ENCODE results near the gene CRLF1.

- TF ChIP-seq JUNB (IDR thresholded peaks at IDR 0.05) (no peak), POLR2A (IDR thresholded peaks at IDR 0.05; ENCODE audit: low read length) (no peak), POLR2AphosphoS2 (conservative IDR thresholded peaks at IDR 0.05; ENCODE audit: low read length) (no peak), HDAC2 (IDR thresholded peaks at IDR 0.05) (no peak), E2F6 (IDR thresholded peaks at IDR 0.05; ENCODE audit: borderline replicate concordance, low read depth) (no peak), CTCF (IDR thresholded peaks at IDR 0.05) (no peak)
Measured at GRCh38 chr19:18574691-18575291, 31.8 kb downstream of the CRLF1 start.
